Stimulated activated CD4-positive, alpha-beta T cell treated with anti-CD3 and anti-CD28 coated beads, Interleukin-2, amount 100 ng/mL, for 24 hours (primary cell): Measurements from ENCODE around the gene CYFIP2.
"Not testable (repeated sequence)": the region's sequence is repeated elsewhere in the genome, so short reads cannot be mapped to it uniquely, and the experiment has no call there.

Source experiments
- DNase-seq, 2 donors: peaks; one replicate each; pipeline ENCODE4 v3.0.0-alpha.2; 2020

CYFIP2 gene

GRCh38 chr5:157400741-157401495 is 135.0 kb downstream of the CYFIP2 start:
- DNase-seq: no peak

GRCh38 chr5:157415838-157416237 is 149.9 kb downstream of the CYFIP2 start:
- DNase-seq: no peak

DNA sequence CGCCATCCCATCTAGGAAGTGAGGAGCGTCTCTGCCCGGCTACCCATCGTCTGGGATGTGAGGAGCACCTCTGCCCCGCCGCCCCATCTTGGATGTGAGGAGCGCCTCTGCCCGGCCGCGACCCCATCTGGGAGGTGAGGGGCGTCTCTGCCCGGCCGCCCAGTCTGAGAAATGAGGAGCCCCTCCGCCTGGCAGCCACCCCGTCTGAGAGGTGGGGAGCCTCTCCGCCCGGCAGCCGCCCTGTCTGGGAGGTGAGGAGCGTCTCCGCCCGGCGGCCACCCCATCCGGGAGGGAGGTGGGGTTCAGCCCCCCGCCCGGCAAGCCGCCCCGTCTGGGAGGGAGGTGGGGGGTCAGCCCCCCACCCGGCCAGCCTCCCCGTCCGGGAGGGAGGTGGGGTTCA is 153.6 kb downstream of the CYFIP2 start:
- DNase-seq: not testable (repeated sequence)

GRCh38 chr5:157429920-157430319 is 164.0 kb downstream of the CYFIP2 start:
- not testable (repeated sequence) for DNase-seq

DNA sequence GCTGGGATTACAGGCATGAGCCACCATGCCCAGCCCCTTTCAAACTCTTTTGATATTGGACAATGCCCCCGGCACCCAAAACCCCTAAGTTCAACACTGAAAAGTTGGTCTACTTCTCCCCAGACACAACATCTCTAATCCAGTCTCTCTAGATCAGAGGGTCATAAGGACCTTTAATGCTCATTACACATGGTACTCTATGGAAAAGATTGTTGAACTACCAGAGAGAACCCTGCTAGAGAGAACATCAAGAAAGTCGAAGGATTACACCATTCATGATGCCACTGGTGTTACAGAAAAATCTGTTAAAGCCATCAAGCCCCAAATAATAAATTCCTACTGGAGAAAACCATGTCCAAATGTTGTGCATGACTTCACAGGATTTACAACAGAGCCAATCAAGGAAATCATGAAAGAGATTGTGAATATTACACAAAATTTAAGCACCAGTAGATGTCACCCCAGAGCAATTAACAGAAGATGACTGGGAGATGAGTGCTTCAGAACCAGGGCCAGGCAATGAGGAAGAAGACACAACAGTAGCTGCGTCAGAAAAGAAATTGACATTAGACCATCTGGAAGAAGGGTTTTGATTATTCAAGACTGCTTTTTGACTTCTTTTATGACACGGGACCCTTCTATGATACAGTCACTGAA is 165.7 kb downstream of the CYFIP2 start:
- DNase-seq: peak in 1 of 2 donors; percentile 8

DNA sequence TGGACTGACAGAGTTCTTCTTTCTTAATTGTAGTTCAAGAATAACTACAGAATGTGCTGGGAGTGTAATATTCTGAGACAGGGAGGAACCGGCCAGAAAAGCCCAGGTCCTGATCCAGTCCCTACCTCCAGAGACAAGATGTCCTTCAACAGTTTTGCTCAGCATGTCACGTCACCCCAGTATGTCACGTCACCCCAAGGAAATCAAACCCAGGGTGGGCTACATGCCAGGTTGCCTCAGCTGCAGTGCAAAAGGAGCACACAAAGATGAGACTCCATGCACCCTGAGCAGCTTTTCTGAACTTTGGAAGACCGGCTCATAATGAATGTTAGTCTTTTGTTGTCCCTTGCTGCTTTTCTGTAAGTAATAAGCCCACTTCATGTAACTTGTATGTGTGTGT is 168.2 kb downstream of the CYFIP2 start:
- no peak for DNase-seq

- DNase-seq: no peak
These were observed 177.2 kb downstream of the CYFIP2 start for GRCh38 chr5:157443041-157443549.

DNA sequence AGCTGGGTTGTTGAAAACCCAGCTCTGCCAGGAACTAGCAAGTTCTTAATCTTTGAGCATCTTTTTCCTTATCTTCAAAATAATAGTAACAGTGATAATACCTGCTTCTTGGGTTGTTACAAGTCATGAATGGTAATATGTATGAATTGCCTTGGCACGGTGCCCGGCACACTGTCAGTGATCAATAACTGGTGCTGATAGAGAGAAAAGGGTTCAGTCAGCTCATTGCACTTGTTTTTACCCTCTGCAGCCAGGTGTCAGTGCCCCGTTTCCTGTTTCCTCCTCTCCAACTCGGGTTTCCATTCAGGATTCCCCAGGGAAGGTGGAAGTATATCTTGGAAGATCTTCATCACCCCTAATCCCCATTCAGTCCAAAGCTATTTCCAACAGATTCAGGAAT is 178.3 kb downstream of the CYFIP2 start:
- no peak for DNase-seq
